Vagina (tissue), 2 donors: Measurements from ENCODE around the gene DSG3.

Source experiments
- CTCF ChIP-seq, 3 experiments: fragments of 450-650 bp in 2 of 3; fragments of 200-600 bp in 1 of 3; sonication (generic) in 1 of 3; IDR thresholded peaks; one replicate each; pipeline ENCODE4 v1.5.1; 2017 to 2019; ENCODE audit warnings: antibody characterized with exemption in 3 of 3, mild to moderate bottlenecking in 2 of 3, moderate library complexity in 2 of 3
- POLR2A ChIP-seq, 2 donors: fragments of 450-650 bp; IDR thresholded peaks; one replicate each; pipeline ENCODE4 v1.6.1; 2017; ENCODE audit warnings: antibody characterized with exemption in 2 of 2, mild to moderate bottlenecking in 2 of 2, moderate library complexity in 2 of 2
- POLR2AphosphoS5 ChIP-seq, 2 donors: sonication (generic); formaldehyde crosslinking; IDR thresholded peaks; one replicate each; pipeline ENCODE4 v1.9.0; 2017; ENCODE audit warnings: antibody characterized with exemption in 2 of 2, mild to moderate bottlenecking in 2 of 2, low read depth in 1 of 2; ENCODE audit not compliant: insufficient read depth in 1 of 2

- TF ChIP-seq POLR2A (IDR thresholded peaks at IDR 0.05) (no peak), CTCF (IDR thresholded peaks at IDR 0.05) (no peak), POLR2AphosphoS5 (IDR thresholded peaks at IDR 0.05; ENCODE audit: insufficient read depth in 1 of 2, low read depth in 1 of 2) (no peak)
Observed at GRCh38 chr18:31419457-31419932, 28.0 kb upstream of the DSG3 start.
